ENCODE results near the gene GOLGA1.

Gene GOLGA1

DNA sequence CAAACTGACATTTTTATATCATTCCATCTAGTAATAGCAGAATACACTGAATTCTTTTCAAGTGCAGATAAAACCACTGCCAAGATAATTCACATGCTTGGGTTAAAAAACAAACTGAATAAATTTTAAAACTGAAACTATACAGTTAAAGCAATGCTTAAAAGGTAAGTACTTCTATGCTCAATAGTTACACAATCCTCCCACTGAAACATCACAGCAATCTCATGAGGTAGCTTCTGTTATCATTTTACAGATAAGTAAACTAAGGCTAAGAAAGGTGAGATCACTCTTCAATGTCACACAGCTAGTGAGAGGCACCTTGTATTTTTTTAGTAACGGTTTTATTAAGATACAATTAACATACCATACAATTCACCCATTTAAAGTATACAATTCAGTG lies 13.4 kb upstream of the GOLGA1 start:
- TF ChIP-seq CTCF (IDR thresholded peaks at IDR 0.05; ENCODE audit: low read depth, low read length), result no peak
- TF ChIP-seq EZH2phosphoT487 (IDR thresholded peaks at IDR 0.05; ENCODE audit: low read depth), result no peak
- Histone ChIP-seq H4K20me1 (ENCODE audit: insufficient read depth, low read length) (no peaks in the 10 kb centered on the region), H3K79me2 (ENCODE audit: low read length) (no peaks in the 10 kb centered on the region), H3K4me3 (ENCODE audit: low read length) (no peak overlapping the region), H3K9ac (ENCODE audit: low read length) (no peak overlapping the region), H3K4me2 (ENCODE audit: low read length) (no peak overlapping the region), H3K36me3 (replicated peaks; ENCODE audit: low read depth, low read length) (no peaks in the 10 kb centered on the region), H3K4me1 (ENCODE audit: low read length) (peaks cover 9% of the 10 kb centered on the region), H3K9me3 (ENCODE audit: insufficient read depth, low read length) (no peaks in the 10 kb centered on the region), H3K27me3 (ENCODE audit: low read depth, low read length) (no peaks in the 10 kb centered on the region), H3K27ac (ENCODE audit: low read length) (no peak overlapping the region), H2AFZ (ENCODE audit: low read depth, low read length) (no peak overlapping the region)

DNA sequence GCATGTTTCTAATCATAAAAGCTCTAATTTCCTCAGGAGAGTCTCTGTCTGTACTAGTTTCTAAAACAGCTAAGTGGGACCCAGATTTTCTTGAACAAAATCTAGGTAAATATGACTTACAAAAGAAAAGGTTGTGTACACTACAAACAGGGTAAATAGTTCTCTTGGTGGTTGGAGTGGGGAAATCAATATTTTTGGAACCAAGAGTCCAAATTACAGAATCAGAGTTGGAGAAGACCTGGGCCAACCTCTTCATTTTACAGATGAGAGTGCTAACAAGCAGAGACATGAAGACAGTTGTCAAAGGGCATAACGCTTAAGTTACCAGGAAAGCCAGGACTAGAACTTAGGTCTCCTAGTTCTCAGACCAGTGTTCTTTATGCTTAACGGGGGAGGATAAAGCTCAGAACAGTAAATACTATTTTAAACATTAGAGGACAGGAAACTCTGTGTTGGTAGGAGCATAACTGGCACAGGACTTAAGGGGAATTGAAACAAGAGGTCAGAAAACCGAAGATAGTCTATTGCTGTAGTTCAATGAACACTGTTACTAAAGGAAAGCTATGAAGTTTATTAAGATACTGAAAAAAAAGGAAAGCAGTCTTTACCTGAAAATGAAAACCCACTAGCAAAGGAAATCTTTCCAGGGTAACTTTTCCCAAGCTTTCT lies 9.3 kb upstream of the GOLGA1 start:
- H4K20me1 ChIP-seq (ENCODE audit: insufficient read depth, low read length), result no peaks in the 10 kb centered on the region
- no peaks in the 10 kb centered on the region for H3K79me2 ChIP-seq (ENCODE audit: low read length)
- H3K4me1 ChIP-seq (ENCODE audit: low read length), result peaks cover 9% of the 10 kb centered on the region
- H3K36me3 ChIP-seq (replicated peaks; ENCODE audit: low read depth, low read length), result no peaks in the 10 kb centered on the region
- no peaks in the 10 kb centered on the region for H3K9me3 ChIP-seq (ENCODE audit: insufficient read depth, low read length)
- H2AFZ ChIP-seq (ENCODE audit: low read depth, low read length), result no peak overlapping the region
- no peak overlapping the region for H3K4me3 ChIP-seq (ENCODE audit: low read length)
- no peak for TF ChIP-seq CTCF (IDR thresholded peaks at IDR 0.05; ENCODE audit: low read depth, low read length)
- TF ChIP-seq EZH2phosphoT487 (IDR thresholded peaks at IDR 0.05; ENCODE audit: low read depth), result no peak
- no peak overlapping the region for H3K27ac ChIP-seq (ENCODE audit: low read length)
- no peak overlapping the region for H3K4me2 ChIP-seq (ENCODE audit: low read length)
- H3K9ac ChIP-seq (ENCODE audit: low read length), result no peak overlapping the region
- no peaks in the 10 kb centered on the region for H3K27me3 ChIP-seq (ENCODE audit: low read depth, low read length)

DNA sequence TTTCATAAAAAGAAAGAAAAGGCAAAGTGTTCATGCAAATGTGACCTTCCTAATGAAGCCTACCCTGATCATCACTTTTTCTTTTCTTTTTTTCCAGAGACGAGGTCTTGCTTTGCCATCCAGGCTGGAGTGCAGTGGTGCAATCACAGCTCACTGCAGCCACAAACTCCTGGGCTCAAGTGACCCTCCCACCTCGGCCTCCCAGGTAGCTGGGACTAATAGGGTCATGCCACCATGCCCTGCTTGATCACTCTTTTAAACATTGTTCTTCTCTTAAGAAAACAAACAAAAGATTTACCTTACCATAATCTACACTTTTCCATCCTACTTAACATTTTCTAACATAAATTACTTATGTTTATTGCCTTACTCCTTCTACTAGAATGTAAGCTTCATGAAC lies 8.5 kb upstream of the GOLGA1 start:
- no peaks in the 10 kb centered on the region for H4K20me1 ChIP-seq (ENCODE audit: insufficient read depth, low read length)
- no peaks in the 10 kb centered on the region for H3K36me3 ChIP-seq (replicated peaks; ENCODE audit: low read depth, low read length)
- no peak overlapping the region for H2AFZ ChIP-seq (ENCODE audit: low read depth, low read length)
- H3K27me3 ChIP-seq (ENCODE audit: low read depth, low read length), result no peaks in the 10 kb centered on the region
- no peak overlapping the region for H3K27ac ChIP-seq (ENCODE audit: low read length)
- H3K4me3 ChIP-seq (ENCODE audit: low read length), result no peak overlapping the region
- peaks cover 9% of the 10 kb centered on the region for H3K4me1 ChIP-seq (ENCODE audit: low read length)
- H3K9me3 ChIP-seq (ENCODE audit: insufficient read depth, low read length), result no peaks in the 10 kb centered on the region
- H3K79me2 ChIP-seq (ENCODE audit: low read length), result no peaks in the 10 kb centered on the region
- H3K4me2 ChIP-seq (ENCODE audit: low read length), result no peak overlapping the region
- H3K9ac ChIP-seq (ENCODE audit: low read length), result no peak overlapping the region
- TF ChIP-seq CTCF (IDR thresholded peaks at IDR 0.05; ENCODE audit: low read depth, low read length) (no peak), EZH2phosphoT487 (IDR thresholded peaks at IDR 0.05; ENCODE audit: low read depth) (no peak)

GRCh38 chr9:124947727-124948391 lies 7.0 kb upstream of the GOLGA1 start:
- H2AFZ ChIP-seq (ENCODE audit: low read depth, low read length), result no peak overlapping the region
- H3K4me3 ChIP-seq (ENCODE audit: low read length), result no peak overlapping the region
- H3K4me2 ChIP-seq (ENCODE audit: low read length), result no peak overlapping the region
- H3K9me3 ChIP-seq (ENCODE audit: insufficient read depth, low read length), result no peaks in the 10 kb centered on the region
- no peak overlapping the region for H3K9ac ChIP-seq (ENCODE audit: low read length)
- no peaks in the 10 kb centered on the region for H4K20me1 ChIP-seq (ENCODE audit: insufficient read depth, low read length)
- no peaks in the 10 kb centered on the region for H3K36me3 ChIP-seq (replicated peaks; ENCODE audit: low read depth, low read length)
- H3K79me2 ChIP-seq (ENCODE audit: low read length), result no peaks in the 10 kb centered on the region
- no peaks in the 10 kb centered on the region for H3K27me3 ChIP-seq (ENCODE audit: low read depth, low read length)
- TF ChIP-seq CTCF (IDR thresholded peaks at IDR 0.05; ENCODE audit: low read depth, low read length) (no peak), EZH2phosphoT487 (IDR thresholded peaks at IDR 0.05; ENCODE audit: low read depth) (no peak)
- H3K4me1 ChIP-seq (ENCODE audit: low read length), result peaks cover 9% of the 10 kb centered on the region
- no peak overlapping the region for H3K27ac ChIP-seq (ENCODE audit: low read length)
